VCaP (cell line): Measurements from ENCODE around the gene FBP1.

Experiments used
- H3K27ac ChIP-seq: fragments of 450-650 bp; 2 replicates; pipeline ENCODE4 v1.5.1; 2017
- TF ChIP-seq, protein P1 (sequence below): fragments of 450-650 bp; conservative IDR thresholded peaks from 2 replicates; pipeline ENCODE4 v1.5.1; 2017; ENCODE audit warnings: mild to moderate bottlenecking, moderate library complexity

Gene FBP1

DNA sequence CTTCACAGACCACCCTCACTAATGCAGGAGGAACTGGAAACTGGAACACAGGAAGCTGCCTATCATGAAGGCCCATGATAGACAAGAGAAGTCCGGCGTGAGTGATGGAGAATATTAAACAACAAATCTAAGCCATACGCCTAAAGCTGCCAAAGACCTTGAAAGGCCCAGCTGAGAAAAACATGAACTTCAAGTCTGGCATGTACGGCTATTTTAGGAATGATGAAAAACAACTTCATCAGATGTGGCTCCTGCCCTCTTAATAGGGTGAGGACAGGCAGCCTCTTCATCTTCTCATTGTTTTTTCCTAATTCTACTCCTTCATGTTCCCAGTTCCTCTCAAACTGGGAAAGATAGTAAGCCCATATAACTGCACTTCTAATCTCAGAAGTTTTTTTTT lies 20.3 kb downstream of the FBP1 start:
- H3K27ac ChIP-seq: no peak overlapping the region
- TF ChIP-seq, protein P1, sequence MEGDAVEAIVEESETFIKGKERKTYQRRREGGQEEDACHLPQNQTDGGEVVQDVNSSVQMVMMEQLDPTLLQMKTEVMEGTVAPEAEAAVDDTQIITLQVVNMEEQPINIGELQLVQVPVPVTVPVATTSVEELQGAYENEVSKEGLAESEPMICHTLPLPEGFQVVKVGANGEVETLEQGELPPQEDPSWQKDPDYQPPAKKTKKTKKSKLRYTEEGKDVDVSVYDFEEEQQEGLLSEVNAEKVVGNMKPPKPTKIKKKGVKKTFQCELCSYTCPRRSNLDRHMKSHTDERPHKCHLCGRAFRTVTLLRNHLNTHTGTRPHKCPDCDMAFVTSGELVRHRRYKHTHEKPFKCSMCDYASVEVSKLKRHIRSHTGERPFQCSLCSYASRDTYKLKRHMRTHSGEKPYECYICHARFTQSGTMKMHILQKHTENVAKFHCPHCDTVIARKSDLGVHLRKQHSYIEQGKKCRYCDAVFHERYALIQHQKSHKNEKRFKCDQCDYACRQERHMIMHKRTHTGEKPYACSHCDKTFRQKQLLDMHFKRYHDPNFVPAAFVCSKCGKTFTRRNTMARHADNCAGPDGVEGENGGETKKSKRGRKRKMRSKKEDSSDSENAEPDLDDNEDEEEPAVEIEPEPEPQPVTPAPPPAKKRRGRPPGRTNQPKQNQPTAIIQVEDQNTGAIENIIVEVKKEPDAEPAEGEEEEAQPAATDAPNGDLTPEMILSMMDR: no peak

DNA sequence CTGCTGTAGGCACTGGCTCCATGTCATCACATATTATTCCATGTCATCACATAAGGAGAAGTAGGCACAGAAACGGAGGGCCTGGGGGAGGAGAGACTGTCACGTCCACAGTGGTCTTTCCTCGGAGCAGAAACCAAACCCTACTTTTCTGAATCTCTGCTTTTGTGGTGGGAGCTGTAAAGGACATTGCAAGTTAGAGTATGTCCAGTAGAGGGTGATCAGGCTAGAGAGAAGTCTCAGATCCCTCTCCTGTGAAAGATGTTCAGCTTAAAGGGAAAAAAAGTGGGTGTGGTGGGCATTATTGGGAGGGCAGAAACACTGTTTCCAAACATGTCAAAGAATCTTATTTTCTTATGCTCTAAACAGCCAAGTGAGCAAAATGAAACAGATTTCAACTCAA lies 26.3 kb downstream of the FBP1 start:
- TF ChIP-seq, protein P1: no peak; the same call in 1 of the 2 replicates
- no peak overlapping the region for H3K27ac ChIP-seq

DNA sequence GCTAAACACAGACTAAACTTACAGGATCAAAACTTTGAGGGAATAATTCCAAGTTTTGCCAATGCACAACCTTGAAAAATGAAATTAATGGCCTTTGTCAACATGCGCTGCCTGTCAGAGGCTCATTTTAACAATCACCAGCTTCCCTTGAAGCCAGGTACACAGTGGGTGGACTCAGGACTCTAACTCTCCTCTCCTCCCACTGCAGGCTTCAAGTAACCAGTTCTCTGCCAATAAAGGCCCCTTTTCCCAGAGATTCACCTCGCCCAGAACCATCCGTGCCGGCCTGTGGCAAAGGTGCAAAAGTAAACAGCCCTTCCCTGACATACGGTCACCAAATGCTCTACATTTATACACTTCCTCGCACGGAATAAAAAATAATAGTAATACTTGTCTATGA lies 27.2 kb downstream of the FBP1 start:
- TF ChIP-seq, protein P1: no peak
- H3K27ac ChIP-seq: no peak overlapping the region

DNA sequence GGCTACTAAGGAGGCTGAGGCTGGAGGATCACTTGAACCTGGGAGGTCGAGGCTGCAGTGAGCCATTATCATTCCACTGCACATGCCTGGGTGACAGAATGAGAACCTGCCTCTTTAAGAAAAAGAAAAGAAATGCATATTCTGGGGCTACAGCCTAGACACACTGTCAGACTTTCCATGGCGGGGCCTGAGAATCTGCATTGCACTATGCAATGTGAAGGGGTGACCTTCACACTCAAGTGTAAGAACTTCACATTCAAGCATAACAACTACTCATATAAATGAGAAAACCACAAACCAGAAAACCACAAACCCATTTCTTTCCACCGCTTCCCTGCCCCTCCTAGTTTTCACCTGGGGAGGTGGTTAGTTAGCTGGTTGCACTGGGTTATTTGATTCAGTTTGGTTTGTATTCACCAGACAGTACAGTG lies 27.7 kb downstream of the FBP1 start:
- TF ChIP-seq, protein P1: no peak
- no peak overlapping the region for H3K27ac ChIP-seq

DNA sequence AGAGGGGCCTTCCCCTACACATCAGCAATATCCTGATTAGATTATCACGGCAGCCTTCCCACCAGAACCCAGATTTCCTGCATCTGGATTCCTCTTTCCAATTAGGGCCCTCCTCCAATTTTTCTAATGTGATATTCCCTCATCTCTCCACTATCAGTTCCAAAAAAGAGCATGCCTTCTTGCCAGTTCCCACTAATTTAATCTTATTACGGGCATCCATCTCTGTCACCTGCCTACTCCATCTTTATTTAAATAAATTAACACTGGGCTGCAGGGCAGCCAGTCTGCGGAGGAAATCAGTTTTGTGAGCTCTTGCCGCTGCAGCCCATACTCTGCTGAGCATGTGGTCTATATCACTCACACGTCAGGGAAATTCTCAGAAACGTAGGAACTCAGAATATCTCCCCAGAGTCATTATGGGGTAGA lies 29.1 kb downstream of the FBP1 start:
- TF ChIP-seq, protein P1: no peak
- H3K27ac ChIP-seq: no peak overlapping the region

DNA sequence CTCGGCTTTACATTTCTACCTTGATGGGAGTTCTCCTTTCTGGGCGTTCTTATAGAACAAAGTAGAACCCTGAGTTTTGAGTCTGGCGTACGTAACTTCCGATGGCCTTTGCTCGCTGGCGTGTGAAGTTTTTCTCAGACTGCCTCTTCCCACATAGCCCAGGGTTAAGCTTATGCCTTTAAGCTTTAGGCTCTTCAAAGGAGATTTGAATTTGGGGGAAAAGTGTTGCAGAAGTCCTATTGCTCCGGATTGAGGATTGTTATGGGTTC lies 32.0 kb downstream of the FBP1 start:
- no peak overlapping the region for H3K27ac ChIP-seq
- TF ChIP-seq, protein P1: no peak

DNA sequence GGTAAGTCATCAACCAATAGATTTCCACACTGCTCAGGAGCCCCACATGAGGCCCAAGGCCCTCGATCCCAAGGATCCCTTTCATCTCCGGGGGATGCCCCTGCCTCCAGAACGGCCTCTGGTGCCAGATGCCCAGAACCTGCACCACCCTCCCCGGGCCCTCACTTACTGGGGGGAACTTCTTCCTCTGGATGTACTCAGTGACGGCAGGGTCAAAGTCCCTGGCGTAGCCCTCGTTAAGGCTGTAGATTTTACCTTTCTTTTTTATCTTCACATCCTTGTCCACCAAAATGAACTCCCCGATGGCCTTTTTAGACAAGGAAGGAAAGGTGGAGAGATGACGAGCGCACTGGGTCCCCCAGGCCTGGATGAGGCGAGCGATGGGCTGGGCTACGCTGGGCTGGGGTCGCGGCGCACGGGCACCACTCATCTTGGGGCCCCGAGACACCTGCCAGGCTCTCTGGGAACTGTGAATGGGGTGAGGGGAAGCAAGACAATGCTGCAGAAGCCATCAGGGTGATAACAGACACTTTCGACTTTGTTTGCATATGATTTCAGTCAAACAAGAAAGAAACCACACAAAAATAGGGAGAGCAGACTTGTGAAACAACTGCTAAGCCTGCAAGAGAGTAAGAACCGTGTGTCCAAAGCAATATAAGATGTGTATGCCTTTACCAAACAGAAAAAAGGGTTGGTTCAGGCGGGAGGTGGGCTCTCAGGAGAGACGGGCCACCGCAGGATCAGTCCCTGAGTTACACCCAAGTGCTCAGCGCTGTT lies 32.5 kb downstream of the FBP1 start:
- TF ChIP-seq, protein P1: no peak
- H3K27ac ChIP-seq: no peak overlapping the region
